ENCODE data around the gene COL4A6.
"Not testable (repeated sequence)": the region's sequence is repeated elsewhere in the genome, so short reads cannot be mapped to it uniquely, and the experiment has no call there.

COL4A6 gene

GRCh38 chrX:108438110-108438623 is at the start of gene COL4A6:
Gene COL4A6, minus strand, starts transcription at chrX:108438422. Its CDS starts 226 bp downstream, at chrX:108438196.
- DNase-seq = no peak

- no peak for DNase-seq
Measured at GRCh38 chrX:108485960-108486359, 47.7 kb upstream of the COL4A6 start.

DNA sequence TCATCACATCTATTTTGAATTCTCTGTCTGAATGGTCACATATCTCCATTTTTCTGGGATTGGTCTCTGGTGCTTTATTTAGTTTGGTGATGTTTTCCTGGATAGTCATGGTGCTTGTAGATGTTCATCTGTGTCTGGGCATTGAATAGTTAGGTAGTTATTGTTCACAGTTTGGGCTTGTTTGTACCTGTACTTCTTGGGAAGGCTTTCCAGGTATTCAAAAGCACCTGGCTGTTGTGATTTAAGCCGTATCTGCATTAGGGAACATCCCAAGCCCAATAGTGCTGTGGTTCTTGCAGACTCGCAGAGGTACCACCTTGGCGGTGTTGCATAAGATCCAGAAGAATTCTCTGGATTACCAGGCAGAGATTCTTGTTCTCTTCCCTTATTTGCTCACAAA is 46.0 kb upstream of the COL4A6 start:
- no peak for DNase-seq

DNA sequence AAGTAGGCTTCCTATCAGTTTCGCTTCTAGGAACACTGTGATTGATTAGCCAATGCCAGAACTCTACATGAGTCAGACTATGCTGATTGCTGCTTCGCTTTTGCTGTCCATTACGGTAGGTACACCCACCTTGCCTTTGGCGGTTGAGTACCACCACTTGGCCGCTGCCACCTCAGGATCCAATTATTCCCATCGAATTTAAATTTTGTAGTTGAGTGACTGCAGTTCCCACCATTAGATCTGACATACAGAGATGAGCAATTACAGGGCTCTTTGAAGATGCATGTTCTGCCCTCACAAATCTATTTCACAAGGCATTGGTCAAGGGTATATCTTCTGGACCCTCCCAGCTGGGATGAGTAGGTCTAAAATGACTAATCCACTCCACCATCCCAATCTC is 43.3 kb upstream of the COL4A6 start:
- DNase-seq = not testable (repeated sequence)

DNA sequence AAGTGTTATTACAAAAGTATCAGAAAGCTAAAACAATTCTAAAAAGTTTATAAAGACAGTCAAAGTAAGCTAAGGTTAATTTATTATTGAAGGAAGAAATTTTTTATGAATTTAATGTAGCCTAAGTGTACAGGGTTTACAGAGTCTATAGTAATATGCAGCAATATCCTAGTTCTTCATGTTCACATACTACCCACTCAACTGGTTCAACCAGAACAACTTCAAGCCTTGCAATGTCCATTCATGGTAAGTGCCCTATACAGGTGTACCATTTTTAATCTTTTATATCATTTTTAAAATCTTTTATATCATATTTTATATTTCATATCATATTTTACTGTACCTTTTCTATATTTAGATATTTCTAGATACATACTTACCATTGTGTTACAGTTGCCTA is 35.8 kb upstream of the COL4A6 start:
- DNase-seq = no peak

GRCh38 chrX:108468486-108468885 is 30.3 kb upstream of the COL4A6 start:
- no peak for DNase-seq

DNA sequence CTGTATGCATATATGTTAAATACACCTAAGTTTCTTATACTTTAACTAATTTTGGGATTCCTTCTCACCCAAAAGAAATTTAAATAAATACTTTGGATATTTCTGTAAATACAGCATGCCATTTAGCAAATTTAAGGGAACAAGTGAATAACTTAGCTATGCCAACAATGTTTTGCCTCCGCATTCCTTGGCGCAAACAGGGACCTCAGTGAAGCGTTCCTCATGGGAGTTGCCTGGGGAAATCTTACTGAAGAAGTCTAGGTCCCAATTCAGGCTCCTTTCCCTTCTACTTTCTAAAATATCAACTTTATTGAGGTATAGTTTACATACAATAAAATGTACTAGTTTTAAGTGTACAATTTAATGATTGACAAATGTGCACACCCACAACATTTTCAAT is 26.4 kb upstream of the COL4A6 start:
- no peak for DNase-seq

DNA sequence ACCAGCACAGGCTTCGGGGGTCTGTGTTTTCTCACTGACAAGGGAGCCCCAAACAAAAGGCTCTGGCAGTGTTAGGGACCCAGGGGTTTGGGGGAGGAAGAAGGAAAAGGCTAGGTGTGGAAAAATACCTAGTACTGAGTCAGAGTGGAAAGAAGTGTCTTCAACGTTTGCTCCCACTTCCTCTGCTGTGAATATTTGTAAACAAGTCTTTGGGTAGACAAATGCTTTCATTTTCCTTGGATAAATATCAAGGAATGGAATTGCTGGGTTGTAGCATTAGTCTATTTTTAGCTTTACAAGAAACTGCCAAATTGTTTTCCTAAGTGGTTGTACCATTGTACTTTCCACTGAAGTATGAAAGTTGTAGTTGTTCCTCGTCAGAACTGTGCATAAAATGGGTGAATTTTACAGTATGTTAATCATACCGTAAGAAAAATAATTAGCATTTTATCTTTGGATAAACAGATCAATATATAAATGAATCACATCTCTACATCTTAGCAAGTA is 18.8 kb upstream of the COL4A6 start:
- no peak for DNase-seq

- DNase-seq = no peak
Measured at GRCh38 chrX:108453841-108454240, 15.6 kb upstream of the COL4A6 start.

- no peak for DNase-seq
Measured at GRCh38 chrX:108447303-108447702, 9.1 kb upstream of the COL4A6 start.

- DNase-seq = no peak
Measured at GRCh38 chrX:108442901-108443464, 4.8 kb upstream of the COL4A6 start.

DNA sequence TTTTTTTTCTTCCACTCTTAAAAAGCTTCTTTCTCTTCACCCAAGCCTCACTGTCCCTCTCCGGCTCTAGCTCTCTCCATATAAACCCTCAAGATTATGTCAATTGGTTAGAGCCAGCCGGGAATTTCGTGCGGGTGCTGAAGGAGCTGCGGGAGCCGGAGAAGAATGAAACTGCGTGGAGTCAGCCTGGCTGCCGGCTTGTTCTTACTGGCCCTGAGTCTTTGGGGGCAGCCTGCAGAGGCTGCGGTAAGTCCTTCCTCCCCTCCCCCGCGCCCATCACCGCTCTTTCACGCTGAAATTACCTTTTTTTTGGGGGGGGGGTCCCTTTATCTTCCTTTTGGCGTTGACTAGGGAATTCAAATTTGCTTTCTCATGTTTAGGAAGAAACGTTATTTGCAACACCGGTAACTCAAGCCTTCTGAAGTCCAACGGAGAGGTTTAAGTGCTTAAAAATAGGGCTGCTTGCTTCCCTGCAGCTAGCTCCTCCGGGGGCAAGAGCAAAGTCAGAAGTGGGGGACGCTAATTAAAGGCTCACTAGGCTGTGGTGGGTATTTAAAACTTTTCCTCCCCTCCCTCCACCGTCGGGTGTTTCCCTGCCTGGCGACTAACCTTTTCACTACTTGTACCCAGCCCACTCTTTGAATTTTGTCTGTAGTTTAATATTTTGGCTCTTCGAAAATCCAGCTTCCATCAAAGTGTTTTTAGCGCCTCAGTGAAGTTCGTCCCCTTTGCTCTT is 1.9 kb upstream of the COL4A6 start:
- no peak for DNase-seq

DNA sequence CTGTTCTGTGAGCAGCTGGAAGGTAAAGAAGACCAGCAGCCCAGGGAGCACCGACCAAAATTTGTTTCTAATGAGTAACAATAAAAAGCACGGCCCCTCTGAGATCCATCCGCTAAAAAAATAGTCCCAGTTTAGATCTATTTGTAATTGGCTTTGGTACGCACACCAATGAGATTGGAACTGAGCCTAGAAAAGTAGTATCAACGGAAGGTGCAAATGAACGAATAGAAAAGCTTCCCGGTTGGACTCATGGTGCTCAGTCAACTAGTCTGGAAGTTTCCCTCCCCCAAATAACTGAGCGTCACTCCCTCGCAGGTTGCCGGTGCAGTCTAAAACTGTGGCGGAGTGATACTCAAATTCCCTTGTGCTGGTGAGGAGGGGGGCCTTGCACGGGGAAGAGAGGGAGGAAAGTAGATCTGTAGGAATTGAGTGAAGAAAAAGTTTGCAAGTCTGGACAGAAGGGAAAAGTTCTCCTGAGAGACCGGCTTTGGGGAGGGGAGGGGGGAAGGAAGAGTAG is 1.3 kb upstream of the COL4A6 start, which contains the start of gene COL4A5:
Gene COL4A5 (plus strand): TSS at position 413 of the 517 bp plus-strand sequence. CDS start 288 bp downstream, outside the sequence.
- no peak for DNase-seq

DNA sequence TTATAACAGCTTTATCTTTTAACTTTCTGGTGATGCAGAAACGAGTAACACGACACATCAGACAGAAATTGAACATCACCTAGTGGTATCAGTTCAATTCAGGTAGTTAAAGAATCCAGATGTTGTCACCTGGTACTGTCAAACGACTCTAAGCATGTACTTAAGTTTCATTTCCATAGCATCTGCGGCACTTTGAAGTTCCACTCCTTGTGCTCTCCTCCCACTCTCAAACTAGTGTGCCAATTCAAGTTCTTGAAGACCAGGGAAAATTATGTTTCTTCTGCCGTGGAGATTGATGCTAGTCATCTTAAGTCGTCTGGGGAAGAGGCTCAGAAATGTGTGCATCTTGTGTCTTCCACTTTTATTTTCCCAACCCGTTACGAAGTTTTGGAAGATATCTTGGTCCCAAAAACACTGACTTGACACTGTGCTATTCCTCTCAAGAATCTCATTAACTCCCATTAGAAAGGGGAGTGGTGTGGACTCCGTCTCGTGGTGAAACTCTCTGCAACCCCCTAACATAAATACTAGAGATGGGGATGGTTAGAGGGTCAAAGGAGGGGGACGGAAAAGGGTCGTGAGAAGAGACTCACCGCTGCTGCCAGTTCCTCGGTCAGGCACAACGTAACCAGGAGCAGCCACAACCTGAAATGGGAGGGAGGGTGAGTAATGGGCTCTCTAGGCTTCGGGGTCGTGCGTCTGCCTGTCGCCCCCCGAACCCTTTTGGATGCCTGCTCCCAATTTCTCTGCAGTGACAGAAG is 693 bp downstream of the COL4A6 start:
- DNase-seq = no peak

DNA sequence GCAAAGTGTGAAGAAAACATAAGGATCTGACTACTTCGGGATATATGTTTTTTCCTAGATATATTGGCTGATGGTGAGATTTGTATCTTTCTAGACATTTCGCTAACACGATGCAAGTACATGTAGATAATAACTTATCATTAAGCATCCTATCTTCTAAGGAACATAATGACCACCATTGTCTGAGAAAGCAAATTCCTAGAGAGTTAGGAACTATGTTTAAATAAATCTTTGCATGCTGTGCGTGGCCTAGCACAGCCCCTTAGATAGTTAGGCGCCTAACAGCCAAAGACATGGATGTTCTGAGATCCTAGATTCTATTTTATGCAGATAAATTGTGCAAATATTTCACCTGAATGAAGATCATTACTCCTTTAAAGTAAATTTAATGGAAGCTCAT is 3.0 kb downstream of the COL4A6 start:
- no peak for DNase-seq

DNA sequence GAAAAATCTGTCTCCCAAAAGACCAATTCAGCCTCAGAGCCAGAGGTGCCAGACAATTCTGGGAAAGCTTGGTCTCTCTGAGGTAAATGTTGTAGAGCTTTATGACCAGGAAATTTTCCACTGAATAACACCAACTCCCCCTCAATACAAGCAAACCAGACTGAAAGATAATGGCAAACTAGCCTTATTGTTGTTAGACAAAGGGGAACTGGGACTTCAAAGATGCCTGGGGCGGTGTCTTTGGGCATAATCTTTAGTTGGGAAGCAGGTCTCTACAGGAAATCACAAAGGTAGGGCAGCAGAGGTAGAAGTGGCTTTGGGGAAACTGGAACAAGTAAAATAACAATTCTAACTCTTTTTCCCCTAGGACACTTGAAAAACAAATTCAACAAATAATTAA is 12.0 kb downstream of the COL4A6 start:
- DNase-seq = no peak

- DNase-seq = no peak
Measured at GRCh38 chrX:108420481-108420880, 17.7 kb downstream of the COL4A6 start.

GRCh38 chrX:108419401-108419800 is 18.8 kb downstream of the COL4A6 start:
- DNase-seq = no peak

DNA sequence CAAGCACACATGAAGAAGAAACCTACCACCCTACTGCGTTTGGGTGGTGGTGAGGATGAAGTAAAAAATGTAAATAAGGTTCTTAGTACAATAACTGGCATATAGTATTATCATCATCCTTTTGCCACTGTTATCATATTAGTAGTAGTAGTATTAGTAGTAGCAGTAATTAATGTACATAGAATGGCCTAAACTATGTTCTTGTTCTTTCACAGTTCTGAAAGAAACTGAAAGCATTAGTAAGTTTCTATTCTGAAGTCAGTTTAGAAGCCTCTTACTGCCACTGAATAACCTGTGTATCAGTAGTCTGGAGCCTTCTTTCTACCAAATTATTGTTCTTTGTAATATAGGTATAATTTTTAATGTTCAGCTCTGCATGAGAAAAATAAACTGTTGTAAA is 21.0 kb downstream of the COL4A6 start:
- no peak for DNase-seq

- no peak for DNase-seq
Measured at GRCh38 chrX:108415891-108416290, 22.3 kb downstream of the COL4A6 start.

GRCh38 chrX:108415146-108415545 is 23.1 kb downstream of the COL4A6 start:
- DNase-seq = no peak

- DNase-seq = no peak
Measured at GRCh38 chrX:108412783-108413182, 25.4 kb downstream of the COL4A6 start.
